OCI-LY7 (cell line): Measurements from ENCODE around the gene TAF3.

ENCODE experiments used
- EZH2phosphoT487 ChIP-seq: fragments of 200-600 bp; sonication (generic); IDR thresholded peaks from 2 replicates; pipeline ENCODE4 v1.6.1; 2018; ENCODE audit warnings: low read depth, borderline replicate concordance, mild to moderate bottlenecking, mixed run types, antibody characterized with exemption, low read length, moderate library complexity, mixed read lengths
- TF ChIP-seq, protein P1 (sequence below): fragments of 200-600 bp; sonication (generic); conservative IDR thresholded peaks from 2 replicates; pipeline ENCODE4 v1.5.1; 2014; ENCODE audit warnings: mild to moderate bottlenecking, antibody characterized with exemption, low read length, moderate library complexity, mixed read lengths

DNA sequence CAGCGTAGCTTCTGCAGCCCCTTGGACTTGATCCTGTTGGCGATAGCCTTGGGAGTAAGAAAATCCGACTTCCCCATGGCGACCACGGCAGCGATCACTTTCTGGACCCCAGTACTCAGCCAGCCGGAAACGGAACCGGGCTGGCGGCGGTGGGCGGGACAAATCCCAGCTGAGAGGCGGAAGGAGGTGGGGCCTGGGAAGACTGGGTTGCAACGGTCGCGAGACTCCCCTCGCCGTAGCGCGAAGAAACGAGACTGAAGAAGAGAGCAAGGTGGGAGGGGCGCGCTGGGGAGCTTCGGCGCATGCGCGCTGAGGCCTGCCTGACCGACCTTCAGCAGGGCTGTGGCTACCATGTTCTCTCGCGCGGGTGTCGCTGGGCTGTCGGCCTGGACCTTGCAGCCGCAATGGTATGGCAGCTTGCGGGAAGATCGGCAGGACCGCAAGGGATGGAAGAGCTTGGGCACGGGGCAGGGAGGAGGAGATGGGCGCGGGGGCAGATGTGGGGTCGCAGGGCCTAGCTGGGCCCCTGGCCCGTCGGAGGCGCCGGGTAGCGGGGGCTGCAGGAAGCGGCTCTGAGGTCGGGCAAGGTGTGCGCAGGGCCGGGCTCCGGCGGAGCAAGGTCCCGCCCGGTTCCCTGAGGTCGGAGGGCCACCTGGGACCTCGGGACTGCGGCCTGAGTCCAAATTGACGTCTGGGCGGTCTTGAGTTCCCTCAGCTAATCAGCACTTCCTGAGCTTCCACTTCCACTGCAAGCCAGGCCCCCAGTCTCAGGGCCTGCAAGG lies 30.3 kb upstream of the TAF3 start, which contains the start of the genes ATP5F1C and KIN:
- TF ChIP-seq, protein P1, sequence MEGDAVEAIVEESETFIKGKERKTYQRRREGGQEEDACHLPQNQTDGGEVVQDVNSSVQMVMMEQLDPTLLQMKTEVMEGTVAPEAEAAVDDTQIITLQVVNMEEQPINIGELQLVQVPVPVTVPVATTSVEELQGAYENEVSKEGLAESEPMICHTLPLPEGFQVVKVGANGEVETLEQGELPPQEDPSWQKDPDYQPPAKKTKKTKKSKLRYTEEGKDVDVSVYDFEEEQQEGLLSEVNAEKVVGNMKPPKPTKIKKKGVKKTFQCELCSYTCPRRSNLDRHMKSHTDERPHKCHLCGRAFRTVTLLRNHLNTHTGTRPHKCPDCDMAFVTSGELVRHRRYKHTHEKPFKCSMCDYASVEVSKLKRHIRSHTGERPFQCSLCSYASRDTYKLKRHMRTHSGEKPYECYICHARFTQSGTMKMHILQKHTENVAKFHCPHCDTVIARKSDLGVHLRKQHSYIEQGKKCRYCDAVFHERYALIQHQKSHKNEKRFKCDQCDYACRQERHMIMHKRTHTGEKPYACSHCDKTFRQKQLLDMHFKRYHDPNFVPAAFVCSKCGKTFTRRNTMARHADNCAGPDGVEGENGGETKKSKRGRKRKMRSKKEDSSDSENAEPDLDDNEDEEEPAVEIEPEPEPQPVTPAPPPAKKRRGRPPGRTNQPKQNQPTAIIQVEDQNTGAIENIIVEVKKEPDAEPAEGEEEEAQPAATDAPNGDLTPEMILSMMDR: no peak
- TF ChIP-seq EZH2phosphoT487: no peak
